ENCODE data around the gene UGT2B15.

DNA sequence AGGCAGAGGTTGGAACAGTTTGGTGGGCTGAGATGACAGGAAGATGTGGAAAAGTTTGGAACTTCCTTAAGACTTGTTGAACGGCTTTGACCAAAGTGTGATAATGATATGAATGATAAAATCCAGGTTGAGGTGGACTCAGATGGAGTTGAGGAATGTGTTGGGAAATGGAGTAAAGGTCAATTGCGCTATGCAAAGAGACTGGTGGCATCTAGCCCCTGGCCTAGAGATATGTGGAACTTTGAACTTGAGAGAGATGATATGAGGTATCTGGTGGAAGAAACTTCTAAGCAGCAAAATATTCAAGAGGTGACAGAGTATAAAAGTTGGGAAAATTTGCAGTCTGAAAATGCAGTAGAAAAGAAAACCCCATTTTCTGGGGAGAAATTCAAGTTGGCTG, 73.0 kb downstream of the UGT2B15 start:
- TF ChIP-seq, protein P1, sequence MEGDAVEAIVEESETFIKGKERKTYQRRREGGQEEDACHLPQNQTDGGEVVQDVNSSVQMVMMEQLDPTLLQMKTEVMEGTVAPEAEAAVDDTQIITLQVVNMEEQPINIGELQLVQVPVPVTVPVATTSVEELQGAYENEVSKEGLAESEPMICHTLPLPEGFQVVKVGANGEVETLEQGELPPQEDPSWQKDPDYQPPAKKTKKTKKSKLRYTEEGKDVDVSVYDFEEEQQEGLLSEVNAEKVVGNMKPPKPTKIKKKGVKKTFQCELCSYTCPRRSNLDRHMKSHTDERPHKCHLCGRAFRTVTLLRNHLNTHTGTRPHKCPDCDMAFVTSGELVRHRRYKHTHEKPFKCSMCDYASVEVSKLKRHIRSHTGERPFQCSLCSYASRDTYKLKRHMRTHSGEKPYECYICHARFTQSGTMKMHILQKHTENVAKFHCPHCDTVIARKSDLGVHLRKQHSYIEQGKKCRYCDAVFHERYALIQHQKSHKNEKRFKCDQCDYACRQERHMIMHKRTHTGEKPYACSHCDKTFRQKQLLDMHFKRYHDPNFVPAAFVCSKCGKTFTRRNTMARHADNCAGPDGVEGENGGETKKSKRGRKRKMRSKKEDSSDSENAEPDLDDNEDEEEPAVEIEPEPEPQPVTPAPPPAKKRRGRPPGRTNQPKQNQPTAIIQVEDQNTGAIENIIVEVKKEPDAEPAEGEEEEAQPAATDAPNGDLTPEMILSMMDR (IDR thresholded peaks at IDR 0.05) = no peak
- TF ChIP-seq POLR2A (IDR thresholded peaks at IDR 0.05) = no peak

Measured in testis (tissue), 2 donors.